ENCODE data around the gene GFRA4.

DNA sequence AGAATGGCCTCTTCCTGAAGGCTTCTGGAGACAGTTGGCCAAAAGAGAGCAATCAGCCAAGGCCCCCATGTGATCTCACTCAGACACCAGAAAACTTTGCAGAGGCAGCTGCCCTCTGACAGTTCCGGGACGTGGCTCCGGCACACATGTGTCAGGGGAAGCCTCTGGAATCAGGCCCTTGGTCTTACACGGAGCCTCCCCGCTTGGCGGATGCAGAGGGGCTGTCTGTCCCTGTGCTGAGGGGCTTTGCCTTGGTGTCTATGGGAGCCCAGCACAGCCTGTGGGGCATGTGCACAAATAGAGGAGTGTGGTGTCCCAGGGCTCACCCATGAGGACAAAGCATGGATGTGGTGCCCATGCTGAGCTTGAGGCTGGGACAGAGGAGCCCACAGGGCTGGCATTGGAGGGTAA, 35.4 kb upstream of the GFRA4 start:
- TF ChIP-seq, protein P1, sequence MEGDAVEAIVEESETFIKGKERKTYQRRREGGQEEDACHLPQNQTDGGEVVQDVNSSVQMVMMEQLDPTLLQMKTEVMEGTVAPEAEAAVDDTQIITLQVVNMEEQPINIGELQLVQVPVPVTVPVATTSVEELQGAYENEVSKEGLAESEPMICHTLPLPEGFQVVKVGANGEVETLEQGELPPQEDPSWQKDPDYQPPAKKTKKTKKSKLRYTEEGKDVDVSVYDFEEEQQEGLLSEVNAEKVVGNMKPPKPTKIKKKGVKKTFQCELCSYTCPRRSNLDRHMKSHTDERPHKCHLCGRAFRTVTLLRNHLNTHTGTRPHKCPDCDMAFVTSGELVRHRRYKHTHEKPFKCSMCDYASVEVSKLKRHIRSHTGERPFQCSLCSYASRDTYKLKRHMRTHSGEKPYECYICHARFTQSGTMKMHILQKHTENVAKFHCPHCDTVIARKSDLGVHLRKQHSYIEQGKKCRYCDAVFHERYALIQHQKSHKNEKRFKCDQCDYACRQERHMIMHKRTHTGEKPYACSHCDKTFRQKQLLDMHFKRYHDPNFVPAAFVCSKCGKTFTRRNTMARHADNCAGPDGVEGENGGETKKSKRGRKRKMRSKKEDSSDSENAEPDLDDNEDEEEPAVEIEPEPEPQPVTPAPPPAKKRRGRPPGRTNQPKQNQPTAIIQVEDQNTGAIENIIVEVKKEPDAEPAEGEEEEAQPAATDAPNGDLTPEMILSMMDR (IDR thresholded peaks at IDR 0.05; ENCODE audit: extremely low read depth in 1 of 2, insufficient read depth in 1 of 2, low read depth in 1 of 2, low read length in 2 of 2): no peak
- TF ChIP-seq GATA2 (IDR thresholded peaks at IDR 0.05; ENCODE audit: insufficient read depth, insufficient read length, low read depth, low read length): no peak
- no peak for TF ChIP-seq POLR2A (IDR thresholded peaks at IDR 0.05; ENCODE audit: low read depth, low read length)
- no peak for TF ChIP-seq FOS (IDR thresholded peaks at IDR 0.05; ENCODE audit: borderline replicate concordance, insufficient read depth, low read length)
- TF ChIP-seq MAX (IDR thresholded peaks at IDR 0.05; ENCODE audit: insufficient read depth, insufficient read length): no peak
- TF ChIP-seq POLR2AphosphoS5 (IDR thresholded peaks at IDR 0.05; ENCODE audit: insufficient read depth, low read depth, low read length): no peak

Measured in endothelial cell of umbilical vein (primary cell).